IMR-90 (cell line): Measurements from ENCODE around the gene DCAF5. TPM values are rescaled to one million over a fixed set of nuclear protein-coding genes. Genes with fewer than 3 reads are reported as not detected.

Experiments used
- ATAC-seq: fragments of 200-7000 bp; cut with Tn5 transposase; 2 replicates; pipeline ENCODE4 v1.9.1; 2020; ENCODE audit warnings: low read depth, mild to moderate bottlenecking, moderate library complexity
- BruUV-seq: library from RNA; stranded (reverse); fragments of 400-500 nt; replicated peaks from 2 replicates; lab custom pipeline; 2021; lab: Mats Ljungman, UMichigan
- CTCF ChIA-PET: fragments of 300-600 bp; formaldehyde crosslinking; extraction: SDS; loops from one replicate; lab custom pipeline; 2021; ENCODE audit warnings: antibody characterized with exemption; lab: Yijun Ruan, JAX
- POLR2A ChIA-PET: fragments of 300-600 bp; sonication (Branson Sonifier 250); formaldehyde crosslinking; loops from one replicate; lab custom pipeline; 2022; ENCODE audit warnings: antibody characterized with exemption; ENCODE audit not compliant: unreplicated experiment; lab: Charles Lee
- DNase-seq: peaks from one replicate; pipeline ENCODE4 v3.0.0; 2013
- H2AFZ ChIP-seq: replicated peaks from 2 replicates; pipeline ENCODE3; 2013; ENCODE audit warnings: low read length, mild to moderate bottlenecking; ENCODE audit not compliant: poor library complexity
- H2AK5ac ChIP-seq: 2 replicates; pipeline ENCODE4 v1.6.1; 2013; ENCODE audit warnings: low read depth, low read length, inconsistent platforms
- H2AK9ac ChIP-seq: replicated peaks from 2 replicates; pipeline ENCODE3; 2013; ENCODE audit warnings: mild to moderate bottlenecking, low read depth, low read length, moderate library complexity; ENCODE audit not compliant: poor library complexity
- H2BK120ac ChIP-seq: 2 replicates; pipeline ENCODE4 v1.6.1; 2013; ENCODE audit warnings: low read depth, low read length, inconsistent platforms
- H2BK15ac ChIP-seq: 3 replicates; pipeline ENCODE4 v1.6.1; 2013; ENCODE audit warnings: low read depth, low read length, inconsistent platforms
- H2BK20ac ChIP-seq: 2 replicates; pipeline ENCODE4 v1.6.1; 2013; ENCODE audit warnings: low read depth, mild to moderate bottlenecking, inconsistent platforms, low read length, moderate library complexity
- H2BK5ac ChIP-seq: 2 replicates; pipeline ENCODE4 v1.6.1; 2013; ENCODE audit warnings: mild to moderate bottlenecking, low read depth, low read length, inconsistent platforms; ENCODE audit not compliant: poor library complexity, severe bottlenecking
- H3K14ac ChIP-seq: replicated peaks from 2 replicates; pipeline ENCODE4 v1.6.1; 2013; ENCODE audit warnings: low read depth, low read length, inconsistent platforms
- H3K18ac ChIP-seq: 2 replicates; pipeline ENCODE4 v1.6.1; 2013; ENCODE audit warnings: low read depth, low read length, control low read depth
- H3K23ac ChIP-seq: 2 replicates; pipeline ENCODE4 v1.6.1; 2013; ENCODE audit warnings: low read depth, low read length, inconsistent platforms
- H3K27ac ChIP-seq: 2 replicates; pipeline ENCODE4 v1.5.1; 2013; ENCODE audit warnings: mild to moderate bottlenecking, control low read depth, low read length; ENCODE audit not compliant: insufficient read depth
- H3K27me3 ChIP-seq: 2 replicates; pipeline ENCODE4 v1.6.1; 2013; ENCODE audit warnings: low read length; ENCODE audit not compliant: control insufficient read depth, insufficient read depth
- H3K36me3 ChIP-seq: 2 replicates; pipeline ENCODE4 v1.6.1; 2013; ENCODE audit warnings: low read length, mixed read lengths; ENCODE audit not compliant: control insufficient read depth, insufficient read depth
- H3K4ac ChIP-seq: 2 replicates; pipeline ENCODE4 v1.6.1; 2013; ENCODE audit warnings: low read depth, low read length, inconsistent platforms
- H3K4me1 ChIP-seq: 2 replicates; pipeline ENCODE4 v1.6.1; 2013; ENCODE audit warnings: low read length, mixed read lengths; ENCODE audit not compliant: control insufficient read depth, insufficient read depth
- H3K4me2 ChIP-seq: 2 replicates; pipeline ENCODE4 v1.6.1; 2013; ENCODE audit warnings: low read depth, mild to moderate bottlenecking, control low read depth, low read length, moderate library complexity
- H3K4me3 ChIP-seq: 2 replicates; pipeline ENCODE4 v1.5.1; 2013; ENCODE audit warnings: low read depth, mild to moderate bottlenecking, control low read depth, low read length, moderate library complexity; ENCODE audit not compliant: insufficient read depth
- H3K56ac ChIP-seq: 2 replicates; pipeline ENCODE4 v1.6.1; 2013; ENCODE audit warnings: low read length, inconsistent platforms; ENCODE audit not compliant: insufficient read depth; ENCODE audit errors: extremely low read depth
- H3K79me1 ChIP-seq, 2 experiments: 2 replicates each; pipeline ENCODE4 v1.6.1; 2013; ENCODE audit warnings: low read length in 2 of 2, inconsistent platforms in 1 of 2, low read depth in 1 of 2
- H3K9ac ChIP-seq: 2 replicates; pipeline ENCODE4 v1.6.1; 2013; ENCODE audit warnings: low read depth, low read length, control low read depth
- H3K9me1 ChIP-seq: 2 replicates; pipeline ENCODE4 v1.6.1; 2013; ENCODE audit warnings: low read length, inconsistent platforms; ENCODE audit not compliant: insufficient read depth
- H3K9me3 ChIP-seq: 2 replicates; pipeline ENCODE4 v1.6.1; 2013; ENCODE audit warnings: low read length; ENCODE audit not compliant: control insufficient read depth, insufficient read depth
- H4K20me1 ChIP-seq: 2 replicates; pipeline ENCODE4 v1.6.1; 2013; ENCODE audit warnings: low read length, inconsistent platforms; ENCODE audit not compliant: insufficient read depth
- H4K5ac ChIP-seq: 2 replicates; pipeline ENCODE4 v1.6.1; 2013; ENCODE audit warnings: mild to moderate bottlenecking, low read depth, low read length, control low read depth
- H4K8ac ChIP-seq, 2 experiments: 2 replicates each; pipeline ENCODE4 v1.6.1; 2013; ENCODE audit warnings: low read depth in 2 of 2, low read length in 2 of 2, control low read depth in 1 of 2, inconsistent platforms in 1 of 2
- H4K91ac ChIP-seq: 2 replicates; pipeline ENCODE4 v1.6.1; 2013; ENCODE audit warnings: low read depth, low read length, inconsistent platforms; ENCODE audit not compliant: insufficient read depth
- ELK1 ChIP-seq: fragments of 150-350 bp; IDR thresholded peaks from 2 replicates; pipeline ENCODE4 v1.6.1; 2016; ENCODE audit warnings: low read depth, mild to moderate bottlenecking, low read length, moderate library complexity, borderline replicate concordance
- WGBS, 2 experiments: methylation state at CpG; one replicate each; pipeline versions ENCODE4 v1.1.5 to v1.1.7; 2013; ENCODE audit warnings: missing lambda C conversion rate in 2 of 2; ENCODE audit not compliant: insufficient read length in 1 of 2; ENCODE audit errors: extremely low coverage in 2 of 2; 5-methylcytosine and 5-hydroxymethylcytosine counted together
- dilution Hi-C: fragments of 300-500 bp; cut with HindIII; formaldehyde crosslinking; loops from one replicate; pipeline ENCODE4 v1.14.3; 2018; ENCODE audit warnings: low sequenced_read_pairs; ENCODE audit not compliant: unreplicated experiment
- in situ Hi-C: fragments of 300-500 bp; cut with MboI; formaldehyde crosslinking; loops from 3 replicates; pipeline ENCODE4 v1.14.3; 2019; ENCODE audit warnings: low sequenced_read_pairs, inconsistent platforms, mixed read lengths
- intact Hi-C: fragments of 100-400 bp; cut with micrococcal nuclease; formaldehyde crosslinking; loops from 2 replicates; pipeline ENCODE4 v1.10.0; 2022
- polyA plus RNA-seq, 3 experiments: library from polyadenylated mRNA; depleted of rRNA; stranded (reverse); fragments of >200 nt; gene quantifications; 2 replicates each; pipeline ENCODE4 v1.2.3, GENCODE V29; 2012; ENCODE audit warnings: low replicate concordance in 1 of 3
- total RNA-seq: library from RNA; depleted of rRNA; stranded (reverse); fragments of >200 nt; gene quantifications from 2 replicates; pipeline ENCODE4 v1.2.3, GENCODE V29; 2012

Gene DCAF5
- total and polyA plus RNA-seq, 2 of the 4 experiments (the other 2 are of a cell fraction), result 17.6 to 30.4 TPM

- Histone ChIP-seq H3K36me3 (peaks cover 20% of the 10 kb centered on the region), H2AFZ (no peak overlapping the region), H3K23ac (no peak overlapping the region), H3K4ac (no peak overlapping the region), H3K14ac (no peak overlapping the region), H3K79me1 (peaks cover 23 to 50% of the 10 kb centered on the region in 2 experiments), H3K9me3 (no peaks in the 10 kb centered on the region), H3K56ac (no peak overlapping the region), H2AK5ac (no peak overlapping the region), H4K20me1 (peaks cover 3% of the 10 kb centered on the region; the same call in 1 of the 2 replicates), H4K91ac (no peak overlapping the region), H3K4me2 (no peak overlapping the region), H3K9ac (no peak overlapping the region), H4K8ac (no peak overlapping the region), H3K18ac (no peak overlapping the region), H2BK120ac (no peak overlapping the region), H2BK15ac (no peak overlapping the region; the same call in 2 of the 3 replicates), H2BK20ac (no peak overlapping the region), H3K4me3 (no peak overlapping the region), H3K4me1 (peaks cover 8% of the 10 kb centered on the region), H3K27me3 (no peaks in the 10 kb centered on the region), H3K27ac (no peak overlapping the region), H4K5ac (no peak overlapping the region), H3K9me1 (peaks cover 2% of the 10 kb centered on the region; the same call in 1 of the 2 replicates), H2BK5ac (no peak overlapping the region), H2AK9ac (no peak overlapping the region)
- DNase-seq (no peak), ATAC-seq (no peak)
- in situ Hi-C loops (loop anchor here (5.0 kb wide), 1 partner anchor 102 kb away; no protein-coding TSS in a partner anchor), dilution Hi-C loops (no loop called here), intact Hi-C loops (no loop called here)
- BruUV-seq, result no TSS peak
- ChIA-PET CTCF (no interaction called here), POLR2A (no interaction called here)
- WGBS, 2 experiments, result no CpG with 5 or more reads among the region's 4 CpGs
- TF ChIP-seq ELK1, result no peak
These were observed 68.9 kb downstream of the DCAF5 start for GRCh38 chr14:69084023-69084422.
